HG03354 (cell line): ENCODE results near the gene LRRC36.

Source experiments
- ATAC-seq: cut with Tn5 transposase; IDR thresholded peaks from one replicate; pipeline ENCODE4 v1.9.1; 2021; ENCODE audit warnings: mild to moderate bottlenecking; ENCODE audit not compliant: unreplicated experiment, poor library complexity, severe bottlenecking

Gene LRRC36

GRCh38 chr16:67326472-67327309, at the start of gene LRRC36, which contains the start of gene KCTD19:
Gene LRRC36 (plus strand): TSS chr16:67326815. CDS start chr16:67326863, 48 bp downstream.
Gene KCTD19 (minus strand): TSS chr16:67326741. CDS start chr16:67326707, 34 bp downstream.
- ATAC-seq = no peak

GRCh38 chr16:67277294-67277998, 49.2 kb upstream of the LRRC36 start:
- ATAC-seq = no peak

GRCh38 chr16:67277999-67278772, 48.4 kb upstream of the LRRC36 start:
- no peak for ATAC-seq

DNA sequence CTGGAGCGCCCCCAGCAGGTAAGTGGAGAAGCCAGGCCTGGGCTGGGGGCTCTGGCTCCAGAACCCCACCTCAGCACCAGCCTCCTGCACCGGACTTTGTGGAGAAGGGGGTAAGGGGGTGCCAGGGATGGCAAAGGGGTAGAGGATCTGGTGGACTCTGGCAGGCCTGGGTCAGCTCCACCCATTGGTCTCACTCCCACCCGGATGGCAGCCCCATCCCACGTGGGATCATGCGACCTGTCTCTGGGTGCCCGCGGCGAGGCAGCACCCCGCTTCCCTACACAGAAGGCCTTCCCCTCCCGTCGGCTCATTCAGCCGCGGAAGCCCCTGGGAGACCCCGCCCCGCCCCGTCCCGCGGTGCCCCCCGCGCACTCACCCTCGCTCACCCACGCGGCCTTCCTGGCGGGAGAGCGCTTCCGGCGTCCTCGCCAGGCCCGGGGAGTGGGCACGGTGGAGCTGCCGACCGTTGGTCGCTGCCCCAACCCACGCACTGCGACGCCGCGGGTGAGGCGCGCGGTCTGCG, 47.8 kb upstream of the LRRC36 start:
- peak; percentile 48 for ATAC-seq

DNA sequence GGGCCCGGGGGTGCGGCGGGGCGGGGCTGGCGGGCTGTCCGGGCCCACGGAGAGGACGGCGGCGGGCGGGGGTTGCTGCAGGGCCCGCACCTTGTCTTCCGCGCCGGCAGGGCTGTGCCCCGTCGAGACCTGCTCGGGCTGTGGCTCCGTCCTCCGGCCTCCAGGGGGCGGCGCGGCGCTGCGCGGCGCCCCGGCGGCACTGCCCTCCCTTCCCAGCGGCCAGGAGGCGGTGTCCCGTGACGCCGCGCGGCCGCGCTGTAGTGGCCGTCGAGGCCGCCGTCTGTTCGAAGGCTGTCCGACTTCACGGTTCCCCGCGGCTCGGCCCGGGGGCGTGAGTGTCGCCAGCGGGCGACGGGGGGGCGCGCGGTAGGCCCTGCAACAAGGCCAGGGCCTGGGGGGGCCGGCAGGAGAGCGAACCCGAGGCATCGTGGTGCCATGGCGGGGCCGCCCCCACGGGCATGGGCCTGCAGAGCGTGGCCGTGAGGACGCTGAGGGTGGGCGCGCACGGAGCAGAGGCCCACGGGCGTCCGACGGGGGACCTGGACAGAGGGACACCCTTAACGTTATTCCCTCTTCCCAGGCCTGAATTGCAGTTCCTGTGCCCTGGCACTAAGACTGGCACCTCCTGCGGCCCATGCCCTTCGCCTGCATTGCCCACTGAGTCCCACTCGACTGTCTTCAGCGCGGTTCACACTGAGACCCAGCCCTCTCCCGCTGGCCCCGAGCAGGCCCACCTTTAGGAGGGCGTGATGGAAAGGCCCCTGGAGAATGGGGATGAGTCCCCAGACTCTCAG, 47.1 kb upstream of the LRRC36 start, which contains the start of gene PLEKHG4:
PLEKHG4 (plus strand) TSS at position 237 of the 794 bp plus-strand sequence; CDS start at position 750, 513 bp downstream.
- peak; percentile 83 for ATAC-seq

- ATAC-seq = no peak
These were observed 46.3 kb upstream of the LRRC36 start for GRCh38 chr16:67280090-67281015.

DNA sequence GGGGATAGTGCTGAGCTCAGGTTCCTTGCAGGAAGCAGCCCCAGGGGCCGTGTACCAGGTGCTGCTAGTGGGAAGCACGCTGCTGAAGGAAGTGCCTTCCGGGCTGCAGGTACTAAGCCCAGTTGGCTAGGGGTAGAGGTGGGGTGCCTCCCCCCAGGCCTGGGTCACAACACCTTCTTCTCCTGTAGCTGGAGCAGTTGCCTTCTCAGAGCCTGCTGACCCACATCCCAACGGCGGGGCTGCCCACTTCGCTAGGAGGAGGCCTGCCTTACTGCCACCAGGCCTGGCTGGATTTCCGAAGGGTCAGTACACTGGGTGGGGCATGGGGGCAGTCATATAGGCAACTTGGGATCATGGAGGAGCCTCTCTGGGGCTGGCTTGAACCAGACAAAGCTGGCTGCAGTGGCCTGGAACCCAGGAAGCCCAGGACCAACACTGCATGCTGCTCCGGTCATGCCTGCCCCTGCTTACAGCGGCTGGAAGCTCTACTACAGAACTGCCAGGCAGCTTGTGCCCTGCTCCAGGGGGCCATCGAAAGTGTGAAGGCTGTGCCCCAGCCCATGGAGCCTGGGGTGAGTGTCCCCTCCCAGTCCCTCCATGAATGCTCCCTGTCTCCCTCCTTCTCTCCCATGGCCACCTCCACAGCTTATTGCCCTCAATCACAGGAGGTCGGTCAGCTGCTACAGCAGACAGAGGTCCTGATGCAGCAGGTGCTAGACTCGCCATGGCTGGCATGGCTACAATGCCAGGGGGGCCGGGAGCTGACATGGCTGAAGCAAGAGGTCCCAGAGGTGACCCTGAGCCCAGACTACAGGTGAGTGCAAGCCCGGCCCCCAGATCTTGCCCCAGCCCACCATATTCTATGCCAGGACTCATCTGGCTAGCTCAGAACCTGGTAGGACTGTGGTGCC, 44.8 kb upstream of the LRRC36 start:
- no peak for ATAC-seq

GRCh38 chr16:67282447-67282805, 44.2 kb upstream of the LRRC36 start:
- ATAC-seq = no peak

DNA sequence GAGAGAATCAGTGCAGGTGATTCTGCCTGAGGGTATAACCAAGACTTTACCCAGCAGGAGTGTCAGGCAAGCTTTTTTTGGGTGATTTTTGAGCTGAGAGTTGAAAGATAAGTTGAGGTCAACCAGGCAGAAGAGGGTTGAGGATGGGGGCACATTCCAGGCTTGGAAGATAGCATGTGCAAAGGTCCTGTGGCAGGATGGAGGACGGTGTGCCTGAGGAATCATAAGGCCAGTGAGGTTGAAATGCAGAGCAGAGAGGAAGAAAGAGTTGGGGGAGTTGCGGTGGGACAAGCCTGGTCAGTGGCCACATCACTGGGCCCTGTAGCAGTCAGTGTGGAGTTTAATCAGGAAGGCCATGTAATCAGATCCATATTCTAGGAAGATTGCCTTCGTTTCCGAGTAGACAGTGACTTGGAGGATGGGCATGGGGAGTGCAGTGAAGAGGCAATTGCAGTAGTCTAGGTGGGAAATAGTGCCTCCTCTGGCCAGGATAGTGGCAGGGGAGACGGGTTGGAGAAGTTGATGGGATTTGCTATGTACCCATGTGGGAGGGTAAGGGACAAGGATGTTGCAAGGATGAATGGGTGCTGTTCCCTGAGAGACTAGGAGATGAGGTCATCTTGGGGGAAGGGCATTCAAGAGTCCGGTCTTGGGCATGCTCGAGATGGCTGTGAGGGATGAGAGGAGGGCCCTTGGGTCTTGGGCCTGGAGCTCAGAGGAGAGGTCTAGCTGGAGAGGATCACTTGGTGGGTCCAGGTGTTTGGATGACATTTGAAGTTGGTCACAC, 43.4 kb upstream of the LRRC36 start:
- no peak for ATAC-seq

- no peak for ATAC-seq
These were observed 42.6 kb upstream of the LRRC36 start for GRCh38 chr16:67283826-67284555.

- ATAC-seq = no peak
These were observed 41.6 kb upstream of the LRRC36 start for GRCh38 chr16:67284699-67285646.

DNA sequence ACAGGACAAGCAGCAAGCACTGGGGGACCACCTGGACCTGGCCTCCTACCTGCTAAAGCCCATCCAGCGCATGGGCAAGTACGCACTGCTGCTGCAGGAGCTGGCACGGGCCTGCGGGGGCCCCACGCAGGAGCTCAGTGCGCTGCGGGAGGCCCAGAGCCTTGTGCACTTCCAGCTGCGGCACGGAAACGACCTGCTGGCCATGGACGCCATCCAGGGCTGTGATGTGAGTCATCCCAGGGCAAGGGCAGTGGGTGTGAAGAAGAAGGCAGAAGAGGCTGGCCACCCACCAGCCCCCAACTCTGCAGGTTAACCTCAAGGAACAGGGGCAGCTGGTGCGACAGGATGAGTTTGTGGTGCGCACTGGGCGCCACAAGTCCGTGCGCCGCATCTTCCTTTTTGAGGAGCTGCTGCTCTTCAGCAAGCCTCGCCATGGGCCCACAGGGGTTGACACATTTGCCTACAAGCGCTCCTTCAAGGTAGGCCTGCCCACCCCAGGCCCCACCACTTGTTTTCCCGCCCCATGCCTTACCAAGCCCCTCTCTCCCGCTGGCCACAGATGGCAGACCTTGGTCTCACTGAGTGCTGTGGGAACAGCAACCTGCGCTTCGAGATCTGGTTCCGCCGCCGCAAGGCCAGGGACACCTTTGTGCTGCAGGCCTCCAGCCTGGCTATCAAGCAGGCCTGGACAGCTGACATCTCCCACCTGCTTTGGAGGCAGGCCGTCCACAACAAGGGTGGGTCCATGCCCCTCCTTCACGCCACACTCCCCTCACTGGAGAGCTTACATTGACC, 40.0 kb upstream of the LRRC36 start:
- ATAC-seq = no peak

DNA sequence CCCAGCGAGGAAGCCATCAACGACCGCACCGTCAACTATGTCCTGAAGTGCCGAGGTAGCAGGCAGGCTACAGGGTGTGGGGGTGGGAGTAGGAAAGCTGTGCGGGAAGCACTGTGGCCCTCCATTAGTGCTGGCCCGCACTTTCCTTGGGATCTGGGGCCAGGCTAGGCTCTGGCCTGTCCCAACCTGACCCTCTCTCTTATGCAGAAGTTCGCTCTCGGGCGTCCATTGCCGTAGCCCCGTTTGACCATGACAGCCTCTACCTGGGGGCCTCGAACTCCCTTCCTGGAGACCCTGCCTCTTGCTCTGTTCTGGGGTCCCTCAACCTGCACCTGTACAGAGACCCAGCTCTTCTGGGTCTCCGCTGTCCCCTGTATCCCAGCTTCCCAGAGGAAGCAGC, 38.7 kb upstream of the LRRC36 start:
- ATAC-seq = no peak

GRCh38 chr16:67291461-67291860, 35.2 kb upstream of the LRRC36 start:
- no peak for ATAC-seq
